HTR-8/SVneo (cell line): ENCODE results near the gene GPR161.

Experiments
- DNase-seq: peaks from one replicate; pipeline ENCODE4 v3.0.0; 2011; ENCODE audit warnings: low spot score, mixed read lengths; ENCODE audit not compliant: insufficient read length
- FAIRE-seq: peaks from 2 replicates; lab custom pipeline; 2011; peaks lifted over from hg19 to GRCh38; lab: Jason Lieb, UNC

The GPR161 gene

GRCh38 chr1:168151935-168152334 lies 15.2 kb upstream of the GPR161 start:
- no peak for DNase-seq
- FAIRE-seq: no peak

GRCh38 chr1:168150283-168150682 lies 13.6 kb upstream of the GPR161 start:
- DNase-seq (no peak), FAIRE-seq (no peak)

GRCh38 chr1:168148916-168149315 lies 12.2 kb upstream of the GPR161 start:
- FAIRE-seq (no peak), DNase-seq (no peak)

- DNase-seq (no peak), FAIRE-seq (no peak)
Observed at GRCh38 chr1:168146626-168147025, 9.9 kb upstream of the GPR161 start.

GRCh38 chr1:168146160-168146539 lies 9.4 kb upstream of the GPR161 start:
- FAIRE-seq (no peak), DNase-seq (no peak)

GRCh38 chr1:168145184-168146159 lies 8.7 kb upstream of the GPR161 start:
- DNase-seq (peak; percentile 96), FAIRE-seq (no peak)

- no peak for FAIRE-seq
- DNase-seq: no peak
Observed at GRCh38 chr1:168141871-168142385, 5.2 kb upstream of the GPR161 start.

- DNase-seq (no peak), FAIRE-seq (no peak)
Observed at GRCh38 chr1:168139070-168139469, 2.3 kb upstream of the GPR161 start.

- no peak for DNase-seq
- no peak for FAIRE-seq
Observed at GRCh38 chr1:168138134-168138533, 1.4 kb upstream of the GPR161 start.

GRCh38 chr1:168137515-168137821 lies 738 bp upstream of the GPR161 start:
- no peak for FAIRE-seq
- no peak for DNase-seq

GRCh38 chr1:168135921-168136708 lies 615 bp downstream of the GPR161 start:
- FAIRE-seq (peak; percentile 38), DNase-seq (no peak)

GRCh38 chr1:168135116-168135920 lies 1.4 kb downstream of the GPR161 start:
- no peak for DNase-seq
- no peak for FAIRE-seq

- DNase-seq (no peak), FAIRE-seq (no peak)
Observed at GRCh38 chr1:168134642-168135041, 2.1 kb downstream of the GPR161 start.

GRCh38 chr1:168134132-168134531 lies 2.6 kb downstream of the GPR161 start:
- no peak for FAIRE-seq
- DNase-seq: no peak

- no peak for DNase-seq
- no peak for FAIRE-seq
Observed at GRCh38 chr1:168129933-168130332, 6.8 kb downstream of the GPR161 start.

GRCh38 chr1:168127503-168127902 lies 9.2 kb downstream of the GPR161 start:
- FAIRE-seq (no peak), DNase-seq (no peak)

- FAIRE-seq (no peak), DNase-seq (no peak)
Observed at GRCh38 chr1:168125051-168125450, 11.7 kb downstream of the GPR161 start.

- no peak for DNase-seq
- FAIRE-seq: no peak
Observed at GRCh38 chr1:168121401-168122011, 15.2 kb downstream of the GPR161 start.

GRCh38 chr1:168119750-168120149 lies 17.0 kb downstream of the GPR161 start:
- FAIRE-seq (no peak), DNase-seq (no peak)

GRCh38 chr1:168116327-168116799 lies 20.4 kb downstream of the GPR161 start:
- DNase-seq: no peak
- no peak for FAIRE-seq
